Measurements from ENCODE around the gene SHANK1.

SHANK1 gene

DNA sequence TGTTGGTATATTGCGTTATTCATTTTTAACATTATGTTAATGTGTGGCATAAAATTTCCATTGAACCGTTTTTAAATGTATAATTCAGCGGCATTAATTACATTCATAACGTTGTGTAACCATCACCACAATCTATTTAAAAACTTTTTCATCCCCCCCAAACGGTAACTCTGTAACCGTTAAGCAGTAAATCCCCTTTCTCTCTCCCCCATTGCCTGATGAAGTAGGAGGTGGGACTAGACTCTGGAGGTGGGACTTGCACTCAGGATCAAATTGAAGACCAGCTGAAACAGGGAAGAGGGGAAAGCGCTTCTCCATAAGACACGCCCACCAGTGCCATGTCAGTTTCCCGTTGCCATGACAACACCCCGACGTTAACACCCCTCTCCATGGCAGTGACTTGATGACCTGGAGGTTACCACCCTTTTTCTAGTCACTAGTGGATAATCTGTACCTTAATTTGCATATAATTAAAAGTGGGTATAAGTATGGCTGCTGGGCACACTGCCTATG is 20.4 kb upstream of the SHANK1 start:
- TF ChIP-seq CTCF (IDR thresholded peaks at IDR 0.05; ENCODE audit: insufficient read depth, low read depth, low read length, missing control alignments) = no peak
- DNase-seq (ENCODE audit: low read depth) = no peak
- H3K4me3 ChIP-seq (ENCODE audit: low read length) = no peak overlapping the region

DNA sequence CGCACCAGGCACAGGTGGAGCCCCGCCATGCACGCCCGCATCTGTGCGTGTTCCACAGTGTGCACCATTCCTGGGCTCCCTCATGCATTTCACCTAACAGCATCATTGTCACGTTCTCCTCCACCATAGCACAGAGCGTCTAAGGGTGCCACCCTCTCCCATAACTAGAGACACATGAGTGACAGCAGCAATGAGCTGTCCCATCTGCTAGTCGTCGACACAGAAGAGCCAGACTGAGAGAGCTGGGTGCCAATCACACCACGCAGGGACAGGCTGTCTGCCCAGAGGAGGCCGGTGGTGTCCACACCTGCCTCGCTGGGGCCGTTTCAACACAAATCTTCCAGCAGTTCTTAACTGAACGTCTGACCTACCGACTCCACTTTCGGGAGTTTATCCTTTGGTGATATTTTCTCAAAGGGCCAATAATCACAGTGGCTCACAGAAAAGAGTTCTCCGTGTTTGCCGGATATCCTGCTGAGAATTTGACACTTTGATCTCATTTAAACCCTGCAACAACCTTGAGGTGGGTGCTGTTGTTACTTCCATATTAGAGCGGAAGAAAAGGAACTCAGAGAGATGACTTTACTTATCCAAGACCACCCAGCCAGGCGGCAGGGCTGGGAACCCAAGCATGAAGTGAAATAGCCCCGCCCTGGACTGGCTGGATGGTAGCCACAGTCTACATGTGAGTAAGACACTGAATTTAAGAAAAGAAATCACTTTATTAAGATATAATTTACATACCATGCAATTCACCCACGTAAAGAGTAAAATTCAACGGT is 19.7 kb upstream of the SHANK1 start:
- no peak for DNase-seq (ENCODE audit: low read depth)
- no peak for TF ChIP-seq CTCF (IDR thresholded peaks at IDR 0.05; ENCODE audit: insufficient read depth, low read depth, low read length, missing control alignments)
- no peak overlapping the region for H3K4me3 ChIP-seq (ENCODE audit: low read length)

GRCh38 chr19:50736338-50736737 is 16.7 kb upstream of the SHANK1 start:
- no peak for DNase-seq (ENCODE audit: low read depth)
- H3K4me3 ChIP-seq (ENCODE audit: low read length) = no peak overlapping the region
- no peak for TF ChIP-seq CTCF (IDR thresholded peaks at IDR 0.05; ENCODE audit: insufficient read depth, low read depth, low read length, missing control alignments)

DNA sequence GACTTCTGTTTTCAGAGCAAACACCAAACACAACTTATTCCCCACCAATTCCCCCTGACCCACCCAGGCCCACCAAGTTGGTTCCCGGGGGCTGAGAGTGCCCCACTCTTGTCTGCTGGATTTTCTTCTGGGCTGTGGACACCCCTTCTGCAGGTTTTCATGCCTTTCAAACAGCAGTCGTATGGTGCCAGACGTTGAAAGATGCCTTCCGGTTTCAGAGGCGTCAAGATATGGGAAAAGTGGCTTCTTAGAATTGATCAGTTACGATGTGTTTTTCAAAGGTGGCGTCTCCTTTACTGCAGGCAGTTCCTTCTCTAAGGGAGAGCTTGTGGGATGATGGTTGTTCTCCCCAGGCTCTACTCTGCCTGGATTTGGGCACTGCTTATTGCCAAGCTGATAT is 16.3 kb upstream of the SHANK1 start:
- DNase-seq (ENCODE audit: low read depth) = no peak
- no peak for TF ChIP-seq CTCF (IDR thresholded peaks at IDR 0.05; ENCODE audit: insufficient read depth, low read depth, low read length, missing control alignments)
- no peak overlapping the region for H3K4me3 ChIP-seq (ENCODE audit: low read length)

DNA sequence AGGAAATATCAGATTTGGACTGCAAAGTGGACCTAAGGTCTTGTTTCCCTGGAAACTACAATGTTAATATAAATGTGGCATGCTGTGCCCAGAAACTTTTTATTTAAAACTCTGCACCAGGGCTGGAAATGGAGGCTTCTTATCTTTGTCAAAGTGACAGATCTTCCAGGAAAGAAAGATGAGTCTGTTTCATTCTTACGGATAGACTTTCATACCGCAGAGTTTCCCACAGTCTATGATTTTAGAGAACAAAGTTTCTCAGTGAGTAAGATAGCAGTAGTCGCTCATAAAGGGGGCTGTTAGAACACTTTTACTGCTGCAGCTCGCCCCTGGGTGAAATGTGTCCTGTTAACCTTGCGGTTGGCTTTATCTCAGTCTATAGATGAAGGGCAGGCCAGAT is 10.3 kb upstream of the SHANK1 start:
- H3K4me3 ChIP-seq (ENCODE audit: low read length) = no peak overlapping the region
- TF ChIP-seq CTCF (IDR thresholded peaks at IDR 0.05; ENCODE audit: insufficient read depth, low read depth, low read length, missing control alignments) = no peak

GRCh38 chr19:50728084-50728737 is 8.6 kb upstream of the SHANK1 start:
- no peak for DNase-seq (ENCODE audit: low read depth)
- no peak overlapping the region for H3K4me3 ChIP-seq (ENCODE audit: low read length)
- TF ChIP-seq CTCF (IDR thresholded peaks at IDR 0.05; ENCODE audit: insufficient read depth, low read depth, low read length, missing control alignments) = no peak

More for the DNA sequence above, 10.3 kb upstream of the SHANK1 start:
- no peak for DNase-seq (ENCODE audit: low read depth)
